Measurements from ENCODE around the gene PROK2. TPM values are rescaled to one million over a fixed set of nuclear protein-coding genes. Genes with fewer than 3 reads are reported as not detected.

PROK2 gene
- total and polyA plus RNA-seq, 10 of the 15 experiments (the other 5 are each of a cell fraction or from before 2014, with no cell fraction given): not detected

DNA sequence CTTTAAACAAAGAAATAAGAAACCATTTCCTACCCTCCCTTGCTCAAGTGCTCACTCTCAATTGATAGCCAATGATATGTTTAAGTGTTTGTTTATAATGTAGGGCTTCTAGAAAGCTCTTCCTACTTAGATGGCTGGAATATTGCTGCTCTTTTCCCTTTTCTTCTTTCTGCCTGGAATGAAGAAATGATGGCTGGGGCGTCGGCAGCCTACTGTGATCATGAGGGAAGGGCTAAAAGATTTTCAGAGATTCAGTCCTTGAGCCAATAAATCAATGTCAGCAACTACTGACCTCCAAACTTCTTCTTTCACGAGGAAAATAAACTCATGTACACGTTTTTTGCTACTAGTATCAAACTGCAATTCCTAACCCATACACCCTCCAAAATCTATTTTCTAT, 33.3 kb downstream of the PROK2 start (continued):
- no peak for TF ChIP-seq CREB1 (IDR thresholded peaks at IDR 0.05; ENCODE audit: low read depth)

GRCh38 chr3:71744738-71745137, 40.2 kb downstream of the PROK2 start:
- FAIRE-seq (no peak), ATAC-seq (no peak), DNase-seq (ENCODE audit: low read depth, low spot score) (no peak)
- Histone ChIP-seq H3K9me3 (replicated peaks; ENCODE audit: control insufficient read depth, insufficient read depth, low read length) (peaks cover 1% of the 10 kb centered on the region; the same call in 2 of the 3 replicates), H3K27ac (ENCODE audit: control insufficient read depth, insufficient read depth) (no peak overlapping the region), H4K20me1 (ENCODE audit: control insufficient read depth, insufficient read depth) (no peaks in the 10 kb centered on the region), H3K27me3 (replicated peaks in 1 of 2; ENCODE audit: control insufficient read depth in 2 of 2, insufficient read depth in 2 of 2, low read length in 1 of 2) (no peaks in the 10 kb centered on the region), H3K4me1 (ENCODE audit: control insufficient read depth, insufficient read depth, low read length) (no peaks in the 10 kb centered on the region), H3K9ac (ENCODE audit: control insufficient read depth, insufficient read depth, low read length) (no peak overlapping the region), H3K36me3 (ENCODE audit: control insufficient read depth in 2 of 2, insufficient read depth in 2 of 2, low read length in 1 of 2) (no peaks in the 10 kb centered on the region), H3K79me2 (ENCODE audit: control insufficient read depth, insufficient read depth, low read length) (no peaks in the 10 kb centered on the region), H3K4me2 (ENCODE audit: control insufficient read depth, insufficient read depth) (no peak overlapping the region), H3K4me3 (no peak overlapping the region), H2AFZ (ENCODE audit: control insufficient read depth, low read depth, low read length) (no peak overlapping the region)
- CTCF ChIA-PET: no interaction called here
- WGBS (ENCODE audit: insufficient coverage, insufficient replicate concordance, low lambda C conversion rate, missing lambda C conversion rate): 15% methylated on average over 3 of the region's 3 CpGs
- RAD21 ChIA-PET (ENCODE audit: unreplicated experiment): no interaction called here
- SMC1A ChIA-PET (ENCODE audit: uncharacterized antibody, unreplicated experiment): interaction anchor here (0.7 kb wide), 1 partner anchor 1050 kb away, joined by 3 read pairs; no protein-coding TSS in a partner anchor
- intact Hi-C loops (cut with micrococcal nuclease; ENCODE audit: unreplicated experiment): no loop called here
- POLR2A ChIA-PET: no interaction called here
- BruUV-seq (replicated peaks): no TSS peak
- in situ Hi-C loops (cut with MboI): no loop called here
- TF ChIP-seq, protein P1, sequence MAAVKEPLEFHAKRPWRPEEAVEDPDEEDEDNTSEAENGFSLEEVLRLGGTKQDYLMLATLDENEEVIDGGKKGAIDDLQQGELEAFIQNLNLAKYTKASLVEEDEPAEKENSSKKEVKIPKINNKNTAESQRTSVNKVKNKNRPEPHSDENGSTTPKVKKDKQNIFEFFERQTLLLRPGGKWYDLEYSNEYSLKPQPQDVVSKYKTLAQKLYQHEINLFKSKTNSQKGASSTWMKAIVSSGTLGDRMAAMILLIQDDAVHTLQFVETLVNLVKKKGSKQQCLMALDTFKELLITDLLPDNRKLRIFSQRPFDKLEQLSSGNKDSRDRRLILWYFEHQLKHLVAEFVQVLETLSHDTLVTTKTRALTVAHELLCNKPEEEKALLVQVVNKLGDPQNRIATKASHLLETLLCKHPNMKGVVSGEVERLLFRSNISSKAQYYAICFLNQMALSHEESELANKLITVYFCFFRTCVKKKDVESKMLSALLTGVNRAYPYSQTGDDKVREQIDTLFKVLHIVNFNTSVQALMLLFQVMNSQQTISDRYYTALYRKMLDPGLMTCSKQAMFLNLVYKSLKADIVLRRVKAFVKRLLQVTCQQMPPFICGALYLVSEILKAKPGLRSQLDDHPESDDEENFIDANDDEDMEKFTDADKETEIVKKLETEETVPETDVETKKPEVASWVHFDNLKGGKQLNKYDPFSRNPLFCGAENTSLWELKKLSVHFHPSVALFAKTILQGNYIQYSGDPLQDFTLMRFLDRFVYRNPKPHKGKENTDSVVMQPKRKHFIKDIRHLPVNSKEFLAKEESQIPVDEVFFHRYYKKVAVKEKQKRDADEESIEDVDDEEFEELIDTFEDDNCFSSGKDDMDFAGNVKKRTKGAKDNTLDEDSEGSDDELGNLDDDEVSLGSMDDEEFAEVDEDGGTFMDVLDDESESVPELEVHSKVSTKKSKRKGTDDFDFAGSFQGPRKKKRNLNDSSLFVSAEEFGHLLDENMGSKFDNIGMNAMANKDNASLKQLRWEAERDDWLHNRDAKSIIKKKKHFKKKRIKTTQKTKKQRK (IDR thresholded peaks at IDR 0.05; ENCODE audit: low read depth, low read length): no peak
- TF ChIP-seq MYB (IDR thresholded peaks at IDR 0.05; ENCODE audit: borderline replicate concordance, low read depth, low read length): no peak
- no peak for TF ChIP-seq PML (IDR thresholded peaks at IDR 0.05; ENCODE audit: low read length)
- no peak for TF ChIP-seq SRF (IDR thresholded peaks at IDR 0.05; ENCODE audit: low read depth in 2 of 2, low read length in 2 of 2)
- TF ChIP-seq PBX3 (IDR thresholded peaks at IDR 0.05; ENCODE audit: insufficient replicate concordance, low read depth, low read length): no peak
- no peak for TF ChIP-seq POLR2AphosphoS5 (IDR thresholded peaks at IDR 0.05; ENCODE audit: low read length)
- no peak for TF ChIP-seq ETV6 (conservative IDR thresholded peaks at IDR 0.05 in 1 of 2, IDR thresholded peaks at IDR 0.05 in 1 of 2; ENCODE audit: borderline replicate concordance in 1 of 2, low read depth in 1 of 2)
- TF ChIP-seq FOXM1 (IDR thresholded peaks at IDR 0.05; ENCODE audit: low read depth, low read length): no peak
- TF ChIP-seq MLLT1 (IDR thresholded peaks at IDR 0.05): no peak
- TF ChIP-seq TARDBP (IDR thresholded peaks at IDR 0.05; ENCODE audit: borderline replicate concordance): no peak
- TF ChIP-seq ZNF687 (IDR thresholded peaks at IDR 0.05): no peak
- TF ChIP-seq NRF1 (conservative IDR thresholded peaks at IDR 0.05; ENCODE audit: low read depth, low read length): no peak
